Upper lobe of right lung (tissue), 1 donor: ENCODE measurements around the gene TMEM18. TPM values are rescaled to one million over a fixed set of nuclear protein-coding genes. Genes with fewer than 3 reads are reported as not detected.

Experiments
- ATAC-seq: fragments of 200-7000 bp; cut with Tn5 transposase; one replicate; pipeline ENCODE4 v1.9.1; 2020; ENCODE audit warnings: mild to moderate bottlenecking, moderate library complexity
- DNase-seq: peaks from one replicate; pipeline ENCODE4 v3.0.0-alpha.2; 2020
- H3K27ac ChIP-seq: fragments of 200-600 bp; one replicate; pipeline ENCODE4 v1.8.0; 2022
- H3K27me3 ChIP-seq: fragments of 200-600 bp; one replicate; pipeline ENCODE4 v1.8.0; 2022; ENCODE audit warnings: mild to moderate bottlenecking
- H3K36me3 ChIP-seq: fragments of 200-600 bp; one replicate; pipeline ENCODE4 v1.8.0; 2022
- H3K4me1 ChIP-seq: fragments of 200-600 bp; one replicate; pipeline ENCODE4 v1.8.0; 2022
- H3K4me3 ChIP-seq: fragments of 200-600 bp; one replicate; pipeline ENCODE4 v1.8.0; 2022; ENCODE audit warnings: mild to moderate bottlenecking
- H3K9me3 ChIP-seq: fragments of 200-600 bp; one replicate; pipeline ENCODE4 v1.8.0; 2022
- intact Hi-C: fragments of 100-400 bp; cut with DNase I; formaldehyde crosslinking; loops from one replicate; pipeline ENCODE4 v1.11.0; 2022
- total RNA-seq: library from RNA; stranded (reverse); fragmentation: NEBNext Ultra II Directional; extraction: Animal tissue kit (Norgen Biotek cat#: 25700); gene quantifications from one replicate; pipeline ENCODE4 v1.2.1, GENCODE V29; 2021
- TF ChIP-seq, protein P1 (sequence below): fragments of 200-600 bp; IDR thresholded peaks from one replicate; pipeline ENCODE4 v1.8.0; 2022; ENCODE audit warnings: antibody characterized with exemption
- donor health status: DM: no; HTN: yes; CAD: no; lungs with severe emphysema.

Gene TMEM18
- total RNA-seq, 1 donor from 2014 or later = 21.3 TPM

DNA sequence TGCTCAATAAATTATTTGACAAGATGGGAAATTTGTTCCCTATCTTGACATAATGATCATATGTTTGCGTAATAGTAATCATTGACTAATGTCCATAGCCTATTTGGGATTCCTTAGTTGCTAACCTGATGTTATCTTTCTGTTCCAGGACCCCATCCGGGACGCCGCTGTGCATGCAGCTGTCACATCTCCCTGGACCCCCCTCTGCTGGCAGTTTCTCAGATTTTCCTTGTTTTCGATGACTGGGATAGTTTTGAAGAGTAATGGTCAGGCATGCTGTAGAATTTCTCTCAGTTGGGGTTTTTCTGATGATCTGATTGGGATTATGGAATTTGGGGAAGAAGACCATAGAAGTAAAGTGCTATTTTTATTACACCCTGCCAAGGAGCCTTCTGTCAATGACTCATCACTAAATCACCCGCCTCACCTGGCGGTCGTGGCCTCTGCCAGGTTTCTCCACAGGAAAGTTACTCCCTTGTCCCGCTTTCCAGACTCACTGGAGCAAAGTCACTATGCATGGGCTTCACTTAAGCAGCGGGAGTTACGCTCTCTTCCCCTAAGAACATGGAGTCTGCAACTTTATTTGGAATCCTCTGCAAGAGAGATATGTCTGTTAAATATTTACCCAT lies 19.9 kb upstream of the TMEM18 start:
- intact Hi-C loops = no loop called here
- TF ChIP-seq, protein P1, sequence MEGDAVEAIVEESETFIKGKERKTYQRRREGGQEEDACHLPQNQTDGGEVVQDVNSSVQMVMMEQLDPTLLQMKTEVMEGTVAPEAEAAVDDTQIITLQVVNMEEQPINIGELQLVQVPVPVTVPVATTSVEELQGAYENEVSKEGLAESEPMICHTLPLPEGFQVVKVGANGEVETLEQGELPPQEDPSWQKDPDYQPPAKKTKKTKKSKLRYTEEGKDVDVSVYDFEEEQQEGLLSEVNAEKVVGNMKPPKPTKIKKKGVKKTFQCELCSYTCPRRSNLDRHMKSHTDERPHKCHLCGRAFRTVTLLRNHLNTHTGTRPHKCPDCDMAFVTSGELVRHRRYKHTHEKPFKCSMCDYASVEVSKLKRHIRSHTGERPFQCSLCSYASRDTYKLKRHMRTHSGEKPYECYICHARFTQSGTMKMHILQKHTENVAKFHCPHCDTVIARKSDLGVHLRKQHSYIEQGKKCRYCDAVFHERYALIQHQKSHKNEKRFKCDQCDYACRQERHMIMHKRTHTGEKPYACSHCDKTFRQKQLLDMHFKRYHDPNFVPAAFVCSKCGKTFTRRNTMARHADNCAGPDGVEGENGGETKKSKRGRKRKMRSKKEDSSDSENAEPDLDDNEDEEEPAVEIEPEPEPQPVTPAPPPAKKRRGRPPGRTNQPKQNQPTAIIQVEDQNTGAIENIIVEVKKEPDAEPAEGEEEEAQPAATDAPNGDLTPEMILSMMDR = no peak
- Histone ChIP-seq H3K9me3 (no peaks in the 10 kb centered on the region), H3K27me3 (no peaks in the 10 kb centered on the region), H3K4me1 (peaks cover 6% of the 10 kb centered on the region), H3K27ac (no peak overlapping the region), H3K36me3 (no peaks in the 10 kb centered on the region), H3K4me3 (no peak overlapping the region)
- ATAC-seq (no peak), DNase-seq (no peak)

DNA sequence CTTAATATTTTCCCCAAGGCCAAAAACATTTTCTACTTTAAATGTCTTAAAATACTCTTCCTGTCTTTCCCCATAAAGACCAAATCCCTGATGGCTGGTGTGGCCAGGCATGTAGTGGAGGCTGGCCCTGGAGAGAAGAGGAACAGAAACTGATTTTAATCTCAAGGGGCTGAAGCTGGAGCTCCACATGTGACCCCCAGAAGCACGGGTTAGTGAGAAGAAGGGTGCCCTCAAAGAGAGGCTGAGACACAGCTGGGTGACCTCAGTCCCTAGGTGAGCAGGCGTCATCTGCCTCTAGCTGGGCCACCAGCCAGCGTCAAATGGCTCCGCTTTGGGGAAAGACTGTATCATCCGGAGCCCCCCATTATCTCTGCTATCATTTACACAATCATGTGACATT lies 19.3 kb upstream of the TMEM18 start:
- Histone ChIP-seq H3K27ac (no peak overlapping the region), H3K4me1 (peaks cover 6% of the 10 kb centered on the region), H3K4me3 (no peak overlapping the region), H3K9me3 (no peaks in the 10 kb centered on the region), H3K36me3 (no peaks in the 10 kb centered on the region), H3K27me3 (no peaks in the 10 kb centered on the region)
- TF ChIP-seq, protein P1 = no peak
- intact Hi-C loops = no loop called here
- DNase-seq (no peak), ATAC-seq (no peak)

DNA sequence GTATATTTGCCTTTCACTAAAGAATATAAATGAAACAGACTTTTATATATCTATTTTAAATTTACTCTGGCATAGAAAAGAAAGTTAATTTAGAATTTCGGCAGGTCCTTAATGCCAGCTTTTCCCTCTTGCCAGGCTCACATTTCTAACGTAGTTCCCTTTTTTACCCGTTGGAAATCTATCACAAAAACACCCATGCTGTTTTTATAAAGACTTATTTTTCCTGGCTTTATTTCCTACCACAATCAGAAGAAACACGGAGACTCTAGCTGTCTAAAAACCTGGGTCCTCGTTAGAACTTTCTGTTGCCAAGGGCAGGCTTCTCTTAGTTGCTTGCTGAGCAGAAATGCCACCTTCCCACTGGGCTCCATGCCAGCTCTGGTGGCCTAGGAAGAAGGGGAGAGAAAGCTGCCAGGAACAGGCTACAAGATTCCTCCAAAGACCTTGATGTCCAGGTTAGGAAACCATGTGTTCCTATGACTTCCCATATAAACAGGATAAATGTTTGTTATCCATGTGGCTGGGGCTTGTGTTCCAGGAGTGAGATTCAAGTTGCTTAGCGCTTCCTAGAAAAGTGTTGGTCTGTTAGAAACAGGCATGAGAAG lies 17.8 kb upstream of the TMEM18 start:
- intact Hi-C loops = no loop called here
- Histone ChIP-seq H3K27ac (no peak overlapping the region), H3K4me1 (peaks cover 6% of the 10 kb centered on the region), H3K36me3 (no peaks in the 10 kb centered on the region), H3K4me3 (no peak overlapping the region), H3K9me3 (no peaks in the 10 kb centered on the region), H3K27me3 (peaks cover 3% of the 10 kb centered on the region)
- TF ChIP-seq, protein P1 = no peak
- ATAC-seq (no peak), DNase-seq (no peak)

DNA sequence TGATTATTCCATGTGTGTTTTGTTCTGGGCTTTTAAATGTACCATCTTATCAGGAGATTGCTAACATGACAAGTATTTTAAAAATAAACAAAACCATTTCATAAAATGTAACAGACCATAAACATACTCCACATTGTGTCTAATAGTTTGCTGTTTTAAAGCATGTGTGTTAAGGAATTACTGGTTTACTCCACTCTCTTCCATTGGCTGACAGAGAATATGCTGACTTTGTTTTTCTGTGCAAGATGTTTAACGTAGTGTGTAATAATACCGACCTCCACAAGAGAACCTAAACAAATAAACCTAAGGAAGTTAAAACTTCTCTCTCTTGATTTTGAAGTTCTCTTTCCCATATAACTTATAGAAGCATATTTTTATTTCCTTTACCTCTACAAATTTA lies 17.0 kb upstream of the TMEM18 start:
- Histone ChIP-seq H3K4me3 (no peak overlapping the region), H3K9me3 (no peaks in the 10 kb centered on the region), H3K4me1 (peaks cover 6% of the 10 kb centered on the region), H3K36me3 (no peaks in the 10 kb centered on the region), H3K27ac (no peak overlapping the region), H3K27me3 (peaks cover 5% of the 10 kb centered on the region)
- intact Hi-C loops = no loop called here
- TF ChIP-seq, protein P1 = no peak
- ATAC-seq (no peak), DNase-seq (no peak)

DNA sequence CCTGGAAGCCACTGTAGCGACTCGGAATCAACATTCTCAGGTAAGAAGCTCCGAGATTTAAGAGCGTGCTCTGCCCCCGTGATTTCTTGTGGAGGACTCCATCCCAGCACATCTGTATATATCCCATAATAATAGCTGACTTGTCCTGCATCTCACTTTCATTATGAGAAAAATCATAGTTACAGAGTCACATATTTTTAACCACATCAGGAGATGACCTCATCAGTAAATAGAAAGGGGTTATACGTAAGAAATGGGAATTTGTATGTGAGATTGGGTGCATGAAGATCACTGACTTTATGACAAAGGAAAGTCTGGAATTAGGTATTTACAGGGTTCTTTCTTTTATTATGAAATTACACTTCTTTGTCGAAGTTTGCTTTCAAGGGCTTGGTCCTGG lies 16.4 kb upstream of the TMEM18 start:
- H3K4me1 ChIP-seq = peaks cover 6% of the 10 kb centered on the region
- TF ChIP-seq, protein P1 = no peak
- DNase-seq (no peak), ATAC-seq (no peak)
- no peak overlapping the region for H3K4me3 ChIP-seq
- no peaks in the 10 kb centered on the region for H3K9me3 ChIP-seq
- H3K27me3 ChIP-seq = peaks cover 5% of the 10 kb centered on the region
- no peak overlapping the region for H3K27ac ChIP-seq
- no peaks in the 10 kb centered on the region for H3K36me3 ChIP-seq
- intact Hi-C loops = no loop called here
